GM18873 (cell line): Measurements from ENCODE around the gene OR51V1.
"Not testable (repeated sequence)": the region's sequence is repeated elsewhere in the genome, so short reads cannot be mapped to it uniquely, and the experiment has no call there.

Experiments used
- ATAC-seq: cut with Tn5 transposase; IDR thresholded peaks from one replicate; pipeline ENCODE4 v1.9.1; 2021; ENCODE audit warnings: mild to moderate bottlenecking, moderate library complexity, moderate number of reproducible peaks; ENCODE audit not compliant: unreplicated experiment, low FRiP score

OR51V1 gene

GRCh38 chr11:5200582-5200981 is at the start of gene OR51V1:
OR51V1 (minus strand) TSS chr11:5200682; CDS start chr11:5200682, 0 bp downstream.
- no peak for ATAC-seq

- ATAC-seq: not testable (repeated sequence)
These were observed 49.4 kb upstream of the OR51V1 start, which contains the start of gene HBG1 for GRCh38 chr11:5249807-5250396. HBG1 (minus strand) TSS chr11:5249857; CDS start chr11:5249804, 53 bp downstream.

- ATAC-seq: not testable (repeated sequence)
These were observed 48.0 kb upstream of the OR51V1 start for GRCh38 chr11:5248498-5248897.

GRCh38 chr11:5247472-5248192 is 47.1 kb upstream of the OR51V1 start:
- ATAC-seq: no peak

- ATAC-seq: no peak
These were observed 46.4 kb upstream of the OR51V1 start for GRCh38 chr11:5246772-5247471.

GRCh38 chr11:5245155-5245554 is 44.7 kb upstream of the OR51V1 start:
- no peak for ATAC-seq

- no peak for ATAC-seq
These were observed 43.3 kb upstream of the OR51V1 start for GRCh38 chr11:5243816-5244180.

- no peak for ATAC-seq
These were observed 42.7 kb upstream of the OR51V1 start for GRCh38 chr11:5242933-5243815.

- no peak for ATAC-seq
These were observed 41.7 kb upstream of the OR51V1 start for GRCh38 chr11:5242208-5242607.

- no peak for ATAC-seq
These were observed 41.0 kb upstream of the OR51V1 start for GRCh38 chr11:5241458-5241857.

GRCh38 chr11:5240458-5240857 is 40.0 kb upstream of the OR51V1 start:
- no peak for ATAC-seq

- ATAC-seq: no peak
These were observed 39.6 kb upstream of the OR51V1 start for GRCh38 chr11:5240056-5240455.

- ATAC-seq: no peak
These were observed 38.6 kb upstream of the OR51V1 start for GRCh38 chr11:5239046-5239445.

GRCh38 chr11:5238486-5238885 is 38.0 kb upstream of the OR51V1 start:
- no peak for ATAC-seq

GRCh38 chr11:5237420-5237819 is 36.9 kb upstream of the OR51V1 start:
- no peak for ATAC-seq

GRCh38 chr11:5235364-5236095 is 35.0 kb upstream of the OR51V1 start:
- no peak for ATAC-seq

GRCh38 chr11:5234381-5234834 is 33.9 kb upstream of the OR51V1 start, which contains the start of gene HBD:
HBD (minus strand) TSS chr11:5234483; CDS start chr11:5234433, 50 bp downstream.
- peak; percentile 47 for ATAC-seq

- ATAC-seq: no peak
These were observed 32.8 kb upstream of the OR51V1 start for GRCh38 chr11:5233307-5233706.

- ATAC-seq: no peak
These were observed 32.3 kb upstream of the OR51V1 start for GRCh38 chr11:5232821-5233220.

- no peak for ATAC-seq
These were observed 31.7 kb upstream of the OR51V1 start for GRCh38 chr11:5232176-5232575.
